NCI-H1048 (cell line): ENCODE results near the gene ILK.

Source experiments
- DNase-seq: peaks from one replicate; lab custom pipeline; 2025; lab: John Stamatoyannopoulos, UW

The ILK gene

DNA sequence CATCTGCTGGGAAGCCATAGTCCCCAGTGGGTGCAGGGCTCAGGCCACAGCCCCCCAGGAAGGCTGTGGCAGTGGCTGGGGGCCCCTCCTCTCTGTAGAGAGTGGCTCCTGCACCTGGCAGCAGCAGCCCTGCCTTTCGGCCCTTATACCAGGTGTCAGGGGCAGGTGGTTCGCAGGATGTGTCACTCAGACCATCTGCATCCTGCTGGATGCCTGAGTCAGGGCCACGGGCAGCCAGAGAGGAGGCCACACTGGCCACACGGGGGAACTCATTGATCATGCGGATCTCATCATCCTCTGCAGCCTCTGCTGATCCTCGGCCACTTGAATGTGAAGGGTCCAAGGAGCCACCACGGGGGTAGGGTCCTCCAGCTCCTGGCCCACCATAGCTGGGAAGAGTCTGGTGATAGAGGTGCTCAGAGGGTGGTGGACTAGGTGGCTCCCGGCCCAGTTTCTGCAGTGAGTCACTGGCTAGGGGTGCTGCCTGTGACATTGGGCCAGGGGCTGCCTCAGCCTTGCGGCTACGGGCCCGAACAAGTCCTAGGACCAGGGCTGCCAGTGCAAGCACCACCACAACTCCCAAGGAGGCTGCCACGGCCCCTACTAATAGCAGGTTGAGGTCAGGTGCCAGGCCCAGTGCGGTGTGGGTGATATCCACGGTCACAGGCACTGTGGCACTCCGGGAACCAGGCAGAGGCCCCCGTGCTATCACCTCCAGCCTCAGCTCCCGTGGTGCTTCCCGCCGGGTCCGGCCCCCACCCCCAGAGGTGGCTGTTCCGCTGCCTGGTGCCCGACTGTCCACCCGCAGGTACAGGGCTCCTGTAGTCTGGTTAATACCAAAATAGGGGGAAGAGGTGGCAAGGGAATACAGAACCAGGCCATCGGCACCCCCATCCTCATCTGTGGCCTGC is 18.9 kb downstream of the ILK start:
- no peak for DNase-seq

DNA sequence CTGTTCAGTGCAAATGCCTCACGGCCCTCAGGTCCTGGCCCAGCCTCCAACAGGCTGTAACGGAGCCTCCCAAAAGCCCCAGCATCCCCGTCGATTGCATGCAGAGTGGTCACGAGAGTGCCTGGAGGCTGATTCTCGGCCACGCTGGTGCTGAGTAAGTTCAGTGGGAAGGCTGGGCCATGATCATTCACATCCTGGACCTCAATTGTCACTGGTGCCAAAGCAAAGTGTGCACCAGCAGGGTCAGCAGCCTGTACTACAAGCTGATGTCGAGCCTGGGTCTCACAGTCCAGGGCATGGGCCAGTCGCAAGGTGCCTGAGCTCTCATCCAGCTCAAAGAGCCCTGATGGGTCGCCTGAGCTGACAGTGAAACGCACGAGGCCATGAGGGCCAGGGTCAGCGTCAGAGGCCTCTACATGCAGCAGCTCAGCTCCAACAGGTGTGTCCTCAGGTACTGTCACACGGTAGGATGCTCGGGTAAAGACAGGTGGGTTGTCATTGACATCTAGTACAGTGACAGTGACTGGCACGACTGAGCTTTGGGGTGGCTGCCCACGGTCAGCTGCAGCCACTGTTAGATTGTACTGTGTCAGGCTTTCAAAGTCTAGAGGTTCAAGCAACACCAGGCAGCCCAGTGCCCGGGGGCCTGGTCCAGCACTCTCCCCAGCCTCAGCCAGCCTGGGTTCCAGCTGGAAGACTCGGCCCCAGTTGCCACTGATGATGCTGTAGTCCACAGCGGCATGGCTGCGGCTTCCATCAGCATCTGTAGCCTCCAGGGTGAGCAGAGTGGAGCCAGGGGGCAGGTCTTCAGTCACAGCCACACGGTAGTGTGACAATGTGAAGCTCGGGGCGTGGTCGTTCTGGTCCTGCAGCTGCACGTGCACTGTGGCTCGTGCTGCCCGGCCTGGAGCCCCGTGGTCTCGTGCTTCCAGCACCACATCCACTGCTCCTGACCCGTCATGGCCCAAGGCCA is 20.1 kb downstream of the ILK start:
- no peak for DNase-seq

DNA sequence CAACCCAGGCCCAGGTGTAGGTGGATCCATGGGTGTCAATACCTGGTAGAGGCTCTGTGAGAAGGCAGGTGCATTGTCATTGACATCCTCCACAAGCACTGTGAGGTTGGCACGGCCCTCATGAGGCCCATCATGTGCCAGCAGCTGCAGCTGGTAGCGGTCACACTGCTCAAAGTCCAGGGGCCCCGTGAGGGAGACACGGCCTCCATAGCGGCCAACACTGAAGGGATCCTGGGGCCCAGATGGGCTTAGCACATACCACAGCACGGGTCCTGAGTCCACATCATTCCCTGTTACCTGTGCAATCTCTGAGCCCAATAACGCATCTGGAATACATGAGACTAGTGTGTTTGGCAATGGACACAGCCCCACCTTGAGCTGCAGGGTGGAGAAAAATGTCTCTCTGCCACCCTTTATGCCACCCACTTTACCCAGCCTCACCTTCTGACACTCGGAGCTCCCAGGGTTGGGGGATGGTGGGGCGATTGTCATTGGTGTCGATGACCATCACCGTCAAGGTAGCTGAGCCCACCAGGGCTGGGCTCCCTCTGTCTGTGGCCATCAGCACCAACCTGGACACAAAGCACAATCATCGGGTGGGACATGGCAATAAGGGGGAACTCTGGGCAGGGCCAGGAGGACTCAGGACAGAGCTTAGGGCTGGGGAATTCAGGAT is 21.7 kb downstream of the ILK start:
- DNase-seq, result no peak

DNA sequence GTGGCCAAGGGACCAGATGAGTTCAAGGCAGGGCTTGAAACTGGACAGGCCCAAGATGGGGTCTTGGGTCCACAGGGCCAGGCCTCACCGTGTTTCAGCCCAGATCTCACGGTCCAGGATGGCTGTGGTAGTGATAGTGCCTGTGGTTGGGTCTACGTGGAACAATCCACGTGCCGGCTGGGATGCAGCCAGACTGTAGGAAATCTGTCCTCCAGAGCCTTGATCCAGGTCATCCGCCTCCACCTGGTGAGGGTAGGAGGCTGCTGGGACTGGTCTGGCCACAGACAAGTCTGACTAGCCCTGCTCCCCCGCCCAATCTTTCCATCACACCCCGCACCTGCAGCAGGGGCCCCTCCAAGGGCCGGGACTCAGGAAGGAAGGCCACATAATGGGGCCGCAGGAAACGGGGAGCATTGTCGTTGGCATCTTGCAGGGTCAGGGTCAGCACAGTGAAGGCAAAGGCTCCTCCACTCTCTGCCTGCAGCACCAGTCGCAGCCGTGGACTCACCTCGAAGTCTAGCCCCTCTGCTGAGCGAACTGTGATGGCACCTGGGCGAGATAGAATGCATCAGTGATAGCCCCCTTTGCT is 22.4 kb downstream of the ILK start:
- DNase-seq, result no peak

- no peak for DNase-seq
These were observed 23.6 kb downstream of the ILK start for GRCh38 chr11:6626971-6627761.

- DNase-seq, result no peak
These were observed 24.2 kb downstream of the ILK start for GRCh38 chr11:6627762-6628241.

GRCh38 chr11:6628526-6628925 is 25.0 kb downstream of the ILK start:
- DNase-seq, result no peak

DNA sequence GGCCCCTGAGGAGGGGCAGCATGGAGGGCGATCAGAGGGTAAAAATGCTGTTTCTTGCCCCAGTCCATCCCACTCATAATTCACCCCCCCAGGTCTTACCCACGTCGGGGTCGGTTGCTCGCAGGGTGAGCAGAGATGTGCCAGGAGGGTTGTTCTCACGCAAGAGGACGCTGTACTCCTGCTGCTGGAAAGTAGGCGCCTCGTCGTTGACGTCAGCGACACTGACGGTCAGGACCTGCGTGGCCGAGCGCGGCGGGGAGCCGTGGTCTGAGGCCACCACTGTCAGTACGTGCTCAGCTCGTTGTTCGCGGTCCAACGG is 26.0 kb downstream of the ILK start:
- no peak for DNase-seq

GRCh38 chr11:6629892-6630631 is 26.5 kb downstream of the ILK start:
- no peak for DNase-seq

GRCh38 chr11:6630632-6631291 is 27.2 kb downstream of the ILK start:
- DNase-seq, result no peak

GRCh38 chr11:6631361-6631890 is 27.9 kb downstream of the ILK start:
- DNase-seq, result no peak

DNA sequence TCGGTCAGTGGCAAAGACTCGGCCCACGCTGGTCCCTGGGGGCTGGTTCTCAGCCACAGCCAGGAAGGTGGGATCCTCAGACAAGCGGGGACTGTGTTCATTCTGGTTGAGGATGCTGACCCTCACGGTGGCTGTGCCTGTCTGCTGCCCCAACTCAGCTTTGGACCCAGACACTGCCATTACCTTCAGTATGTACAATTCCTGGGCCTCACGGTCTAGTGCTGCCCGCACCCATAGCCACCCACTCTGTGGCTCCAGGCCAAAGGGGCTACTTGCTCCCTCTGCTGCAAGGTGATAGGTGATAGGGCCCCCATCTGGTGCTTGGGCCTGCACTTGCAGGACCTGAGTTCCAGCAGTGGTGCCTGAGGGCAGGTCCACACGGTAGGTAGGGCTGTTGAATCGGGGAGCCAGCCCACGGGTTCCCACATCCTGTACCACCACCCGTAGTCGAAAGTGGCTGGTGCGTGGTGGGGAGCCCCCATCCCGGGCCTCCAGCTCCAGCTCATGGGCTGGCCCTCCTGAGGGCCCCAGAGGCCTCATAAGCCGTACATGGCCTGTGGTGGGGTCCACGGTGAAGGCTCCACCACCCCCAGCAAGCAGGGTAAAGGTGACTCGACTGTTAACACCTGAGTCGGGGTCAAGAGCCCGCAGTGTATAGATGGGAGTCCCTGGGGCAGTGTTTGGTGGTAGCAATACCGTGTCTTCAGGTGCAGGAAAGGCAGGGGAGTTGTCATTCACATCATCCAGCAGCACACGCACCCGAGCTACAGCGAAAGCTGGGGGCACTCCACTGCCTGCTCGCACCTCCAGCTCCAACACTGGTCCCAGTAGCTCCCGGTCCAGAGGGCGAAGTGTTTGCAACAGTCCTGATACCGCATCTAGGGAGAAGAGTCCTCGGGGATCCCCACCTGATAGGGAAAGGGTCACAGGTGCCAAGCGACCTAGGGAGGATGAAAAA is 28.8 kb downstream of the ILK start:
- no peak for DNase-seq

DNA sequence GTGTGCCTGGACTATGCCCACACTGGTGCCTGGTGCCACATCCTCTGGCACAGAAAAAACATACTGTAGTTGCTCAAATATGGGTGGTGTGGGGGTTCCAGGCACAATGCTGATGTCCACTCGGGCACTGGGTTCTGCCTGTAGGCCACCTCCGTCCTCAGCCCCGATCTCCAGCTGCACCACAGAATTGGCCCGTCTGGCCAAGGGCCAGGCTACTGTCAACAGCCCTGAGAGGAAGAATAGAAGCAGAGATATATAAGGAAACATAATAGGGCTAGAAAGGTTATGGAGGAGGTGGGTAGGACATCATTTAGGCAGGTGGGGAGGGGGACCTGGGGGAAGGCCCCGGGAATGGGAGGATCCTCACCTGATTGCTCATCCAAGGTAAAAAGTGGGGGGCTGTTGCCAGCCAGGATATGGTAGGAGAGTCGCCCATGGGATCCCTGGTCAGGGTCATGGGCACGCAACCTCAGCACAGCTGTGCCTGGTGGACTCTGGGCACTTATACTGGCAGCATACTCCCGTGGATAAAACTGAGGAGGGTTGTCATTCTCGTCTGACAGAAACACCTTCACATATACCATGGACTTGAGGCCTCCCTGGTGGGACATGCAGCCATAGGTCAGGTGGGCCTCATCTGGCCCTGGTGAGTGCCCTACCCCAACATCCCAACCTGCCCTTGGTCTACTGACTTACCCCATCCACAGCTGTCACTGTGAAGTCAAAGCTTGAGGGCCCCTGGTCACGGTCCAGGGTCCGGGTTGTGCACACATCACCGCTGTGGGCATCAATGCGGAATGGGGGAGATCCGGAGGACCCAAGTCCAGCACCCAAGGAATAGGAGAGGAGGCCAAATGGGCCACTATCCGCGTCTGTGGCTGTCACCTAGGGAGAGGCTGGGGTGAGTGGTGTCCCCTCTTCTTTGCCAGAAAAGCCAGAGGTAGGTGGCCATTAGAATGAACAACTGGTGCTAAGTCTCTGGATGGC is 30.1 kb downstream of the ILK start:
- no peak for DNase-seq

DNA sequence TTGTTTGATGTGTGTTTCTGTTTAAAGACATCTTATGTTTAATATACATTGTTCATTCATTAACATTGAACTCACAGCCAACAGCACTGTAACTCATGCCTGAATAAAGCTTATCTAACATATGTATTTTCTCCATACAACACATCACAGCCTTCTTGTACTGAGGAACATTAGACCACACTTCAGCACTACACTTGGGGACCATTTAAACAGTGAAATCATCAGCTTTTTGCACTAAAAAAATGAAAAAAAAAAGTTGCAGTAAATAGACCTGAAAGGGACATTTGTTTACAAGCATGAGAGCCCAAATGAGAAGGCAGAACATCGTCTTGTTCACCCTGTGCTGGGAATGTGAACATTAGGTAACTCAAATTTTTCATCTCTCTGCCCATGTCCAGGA is 31.0 kb downstream of the ILK start:
- no peak for DNase-seq

GRCh38 chr11:6635082-6635932 is 31.7 kb downstream of the ILK start:
- no peak for DNase-seq

DNA sequence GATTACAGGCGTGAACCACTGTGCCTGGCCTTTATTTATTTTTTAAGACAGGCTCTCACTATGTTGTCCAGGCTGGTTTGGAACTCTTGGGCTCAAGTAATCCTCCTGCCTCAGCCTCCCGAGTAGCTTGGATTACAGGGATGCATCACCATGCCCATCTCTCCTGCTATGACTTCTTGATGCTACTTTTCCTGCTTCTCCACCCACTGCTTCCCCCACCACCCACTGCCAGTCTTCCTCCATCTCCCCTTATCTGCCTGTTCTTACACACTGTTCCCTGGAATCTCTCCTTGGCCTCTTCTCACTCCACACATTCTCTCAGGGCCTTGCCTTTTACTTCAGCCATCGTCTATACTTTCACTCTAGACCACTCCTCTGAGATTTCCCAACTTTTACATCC is 32.9 kb downstream of the ILK start:
- DNase-seq, result no peak
